H1 (cell line): ENCODE data around the gene FAM53B. TPM values are rescaled to one million over a fixed set of nuclear protein-coding genes. Genes with fewer than 3 reads are reported as not detected.

Experiments used
- CTCF ChIA-PET: fragments of 300-600 bp; sonication (Branson Sonifier 250); formaldehyde crosslinking; loops from one replicate; lab custom pipeline; 2021; ENCODE audit not compliant: partially characterized antibody; lab: Charles Lee
- POLR2A ChIA-PET: fragments of 300-600 bp; sonication (Branson Sonifier 250); formaldehyde crosslinking; loops from one replicate; lab custom pipeline; 2021; ENCODE audit warnings: inconsistent platforms; ENCODE audit not compliant: partially characterized antibody; lab: Charles Lee
- DNase-seq, 2 experiments: peaks; one replicate each; pipeline versions ENCODE4 v3.0.0 to v3.0.0-alpha.2; 2010 to 2022; ENCODE audit warnings: low spot score in 2 of 2, low read depth in 1 of 2, mixed read lengths in 1 of 2
- FAIRE-seq: peaks from 2 replicates; lab custom pipeline; 2011; peaks lifted over from hg19 to GRCh38; lab: Jason Lieb, UNC
- H2AFZ ChIP-seq: 2 replicates; pipeline ENCODE4 v1.8.1; 2012; ENCODE audit warnings: low read length, inconsistent platforms
- H2AK5ac ChIP-seq: 2 replicates; pipeline ENCODE4 v1.6.1; 2013; ENCODE audit warnings: low read depth, low read length
- H2BK120ac ChIP-seq: replicated peaks from 2 replicates; pipeline ENCODE3; 2013; ENCODE audit warnings: low read depth, low read length, inconsistent platforms
- H2BK12ac ChIP-seq: 2 replicates; pipeline ENCODE4 v1.6.1; 2013; ENCODE audit warnings: low read depth, low read length
- H2BK15ac ChIP-seq: 2 replicates; pipeline ENCODE4 v1.6.1; 2013; ENCODE audit warnings: low read length
- H2BK20ac ChIP-seq: 2 replicates; pipeline ENCODE4 v1.6.1; 2013; ENCODE audit warnings: low read length
- H2BK5ac ChIP-seq: 2 replicates; pipeline ENCODE4 v1.6.1; 2013; ENCODE audit warnings: low read depth, low read length
- H3K14ac ChIP-seq: 2 replicates; pipeline ENCODE4 v1.6.1; 2013; ENCODE audit warnings: inconsistent platforms; ENCODE audit not compliant: insufficient read length
- H3K18ac ChIP-seq: 2 replicates; pipeline ENCODE4 v1.6.1; 2013; ENCODE audit warnings: low read length; ENCODE audit errors: extremely low read depth
- H3K23ac ChIP-seq: 2 replicates; pipeline ENCODE4 v1.6.1; 2013; ENCODE audit warnings: inconsistent platforms; ENCODE audit not compliant: insufficient read length
- H3K23me2 ChIP-seq: 2 replicates; pipeline ENCODE4 v1.6.1; 2013; ENCODE audit warnings: low read depth, low read length
- H3K27ac ChIP-seq: 2 replicates; pipeline ENCODE4 v1.6.1; 2011; ENCODE audit warnings: low read depth, low read length, inconsistent platforms
- H3K27me3 ChIP-seq, 4 experiments: replicated peaks in 1 of 4; 1 replicate in 1 of 4; 2 replicates in 3 of 4; pipeline versions ENCODE4 v1.6.1 to v1.8.1; 2011 to 2013; ENCODE audit warnings: low read length in 3 of 4, mild to moderate bottlenecking in 3 of 4, inconsistent platforms in 2 of 4, mixed read lengths in 2 of 4, moderate library complexity in 1 of 4; ENCODE audit not compliant: control insufficient read depth in 3 of 4, insufficient read depth in 3 of 4; ENCODE audit errors: extremely low read depth in 1 of 4
- H3K36me3 ChIP-seq, 4 experiments: 2 replicates each; pipeline versions ENCODE4 v1.6.1 to v1.8.1; 2011 to 2013; ENCODE audit warnings: mild to moderate bottlenecking in 4 of 4, low read length in 3 of 4, moderate library complexity in 2 of 4, control low read depth in 1 of 4, inconsistent platforms in 1 of 4; ENCODE audit not compliant: insufficient read depth in 4 of 4, control insufficient read depth in 2 of 4
- H3K4ac ChIP-seq: replicated peaks from 2 replicates; pipeline ENCODE3; 2013; ENCODE audit warnings: low read length, low read depth, mixed read lengths, inconsistent platforms; ENCODE audit not compliant: insufficient read length
- H3K4me1 ChIP-seq, 4 experiments: replicated peaks in 1 of 4; 1 replicate in 1 of 4; 2 replicates in 3 of 4; pipeline versions ENCODE4 v1.6.1 to v1.8.1; 2011 to 2013; ENCODE audit warnings: low read length in 3 of 4, inconsistent platforms in 2 of 4, mixed read lengths in 1 of 4; ENCODE audit not compliant: insufficient read depth in 4 of 4, control insufficient read depth in 3 of 4
- H3K4me2 ChIP-seq, 2 experiments: 2 replicates each; pipeline versions ENCODE4 v1.6.1 to v1.8.1; 2011 to 2013; ENCODE audit warnings: low read depth in 2 of 2, low read length in 2 of 2, control low read depth in 1 of 2, inconsistent platforms in 1 of 2, mild to moderate bottlenecking in 1 of 2; ENCODE audit not compliant: insufficient read depth in 1 of 2
- H3K4me3 ChIP-seq, 4 experiments: fragments of 200-600, 300-600 bp in 1 of 4; sonication (generic), shearing (Covaris generic), sonication (Bioruptor Twin) in 1 of 4; 2 replicates each; pipeline versions ENCODE4 v1.5.1 to v1.8.1; 2011 to 2016; ENCODE audit warnings: low read length in 4 of 4, low read depth in 3 of 4, control low read depth in 2 of 4, inconsistent platforms in 2 of 4, mild to moderate bottlenecking in 2 of 4, mixed read lengths in 1 of 4, moderate library complexity in 1 of 4; ENCODE audit not compliant: insufficient read depth in 2 of 4; ENCODE audit errors: extremely low read depth in 1 of 4
- H3K56ac ChIP-seq: replicated peaks from 2 replicates; pipeline ENCODE3; 2013; ENCODE audit warnings: low read depth, mild to moderate bottlenecking, mixed read lengths, low read length, inconsistent platforms; ENCODE audit not compliant: insufficient read length
- H3K79me1 ChIP-seq: 2 replicates; pipeline ENCODE4 v1.6.1; 2013; ENCODE audit warnings: low read depth, low read length, control low read depth
- H3K79me2 ChIP-seq, 2 experiments: 2 replicates each; pipeline versions ENCODE4 v1.6.1 to v1.8.1; 2012 to 2013; ENCODE audit warnings: low read length in 2 of 2, mild to moderate bottlenecking in 2 of 2, inconsistent platforms in 1 of 2; ENCODE audit not compliant: insufficient read depth in 2 of 2, control insufficient read depth in 1 of 2
- H3K9ac ChIP-seq, 4 experiments: replicated peaks in 1 of 4; 1 replicate in 1 of 4; 2 replicates in 3 of 4; pipeline versions ENCODE4 v1.6.1 to v1.8.1; 2011 to 2013; ENCODE audit warnings: low read depth in 3 of 4, low read length in 3 of 4, control low read depth in 2 of 4, mild to moderate bottlenecking in 2 of 4, moderate library complexity in 2 of 4, inconsistent platforms in 1 of 4; ENCODE audit errors: extremely low read depth in 1 of 4
- H3K9me3 ChIP-seq, 2 experiments: 2 replicates each; pipeline versions ENCODE4 v1.6.1 to v1.8.1; 2012 to 2013; ENCODE audit warnings: mild to moderate bottlenecking in 2 of 2, moderate library complexity in 2 of 2, control low read depth in 1 of 2, inconsistent platforms in 1 of 2, low read depth in 1 of 2, low read length in 1 of 2, mixed read lengths in 1 of 2; ENCODE audit not compliant: insufficient read depth in 2 of 2
- H4K20me1 ChIP-seq, 2 experiments: replicated peaks in 1 of 2; 2 replicates each; pipeline versions ENCODE3 to v1.8.1; 2011 to 2013; ENCODE audit warnings: inconsistent platforms in 2 of 2, low read length in 2 of 2, mild to moderate bottlenecking in 1 of 2; ENCODE audit not compliant: insufficient read depth in 2 of 2, control insufficient read depth in 1 of 2
- H4K5ac ChIP-seq: 2 replicates; pipeline ENCODE4 v1.6.1; 2013; ENCODE audit warnings: low read length, low read depth, mixed read lengths, inconsistent platforms; ENCODE audit not compliant: insufficient read length
- H4K8ac ChIP-seq: 2 replicates; pipeline ENCODE4 v1.8.0; 2013; ENCODE audit warnings: mild to moderate bottlenecking, moderate library complexity, low read length, inconsistent platforms; ENCODE audit not compliant: insufficient read depth; ENCODE audit errors: extremely low read depth
- H4K91ac ChIP-seq: replicated peaks from 2 replicates; pipeline ENCODE3; 2013; ENCODE audit warnings: low read length, mixed read lengths, inconsistent platforms; ENCODE audit not compliant: insufficient read length
- E2F6 ChIP-seq: IDR thresholded peaks from 2 replicates; pipeline ENCODE4 v1.6.1; 2012; ENCODE audit warnings: inconsistent platforms
- EZH2 ChIP-seq: fragments of 200-600 bp; sonication (generic); IDR thresholded peaks from 2 replicates; pipeline ENCODE4 v1.7.1; 2012; ENCODE audit warnings: low read depth, mild to moderate bottlenecking, moderate library complexity, low read length, inconsistent platforms; ENCODE audit not compliant: severe bottlenecking
- NANOG ChIP-seq: IDR thresholded peaks from 2 replicates; pipeline ENCODE4 v1.6.1; 2011; ENCODE audit warnings: low read length, low read depth, mild to moderate bottlenecking, inconsistent platforms; ENCODE audit not compliant: insufficient read depth, poor library complexity, severe bottlenecking
- NRF1 ChIP-seq: IDR thresholded peaks from 2 replicates; pipeline ENCODE4 v1.6.1; 2011; ENCODE audit warnings: mild to moderate bottlenecking, low read depth, low read length, improper control_type of control experiment
- PHF8 ChIP-seq: fragments of 200-600 bp; sonication (generic); conservative IDR thresholded peaks from 2 replicates; pipeline ENCODE4 v1.7.1; 2012; ENCODE audit warnings: low read depth, mild to moderate bottlenecking, inconsistent platforms, low read length, moderate library complexity
- RFX5 ChIP-seq: IDR thresholded peaks from 2 replicates; pipeline ENCODE4 v1.6.1; 2011; ENCODE audit warnings: low read depth, low read length, improper control_type of control experiment, borderline replicate concordance
- TAF1 ChIP-seq: IDR thresholded peaks from 2 replicates; pipeline ENCODE4 v1.6.1; 2011; ENCODE audit warnings: mild to moderate bottlenecking, low read depth, low read length
- TCF12 ChIP-seq: IDR thresholded peaks from 2 replicates; pipeline ENCODE4 v1.6.1; 2011; ENCODE audit warnings: low read depth, mild to moderate bottlenecking, low read length
- WGBS, 2 experiments: shearing (Covaris generic) in 1 of 2; methylation state at CpG; one replicate each; pipeline versions ENCODE4 v1.1.6 to v1.1.7; 2013 to 2015; ENCODE audit warnings: low lambda C conversion rate in 2 of 2, mixed read lengths in 2 of 2, inconsistent platforms in 1 of 2, low coverage in 1 of 2, missing lambda C conversion rate in 1 of 2; ENCODE audit not compliant: insufficient replicate concordance in 2 of 2, insufficient coverage in 1 of 2, insufficient read length in 1 of 2; ENCODE audit errors: extremely low coverage in 1 of 2, missing lambda C conversion rate in 1 of 2; 5-methylcytosine and 5-hydroxymethylcytosine counted together
- polyA plus RNA-seq, 7 experiments: library from polyadenylated mRNA; depleted of rRNA in 3 of 7; stranded (reverse) in 5 of 7; unstranded in 2 of 7; fragments of >200 nt in 5 of 7; fragments of 200-250 nt in 2 of 7; gene quantifications; 1 replicate in 5 of 7; 2 replicates in 1 of 7; 4 replicates in 1 of 7; pipeline versions ENCODE4 v1.2.1 to v1.2.3, GENCODE V29; 2011 to 2013; ENCODE audit warnings: missing spikeins in 2 of 7, mixed read lengths in 2 of 7
- total RNA-seq: library from RNA; stranded (reverse); fragmentation: NEBNext Ultra II Directional; extraction: Animal tissue kit (Norgen Biotek cat#: 25700); gene quantifications from 2 replicates; pipeline ENCODE4 v1.2.1, GENCODE V29; 2021
- TF ChIP-seq, protein P1 (sequence below): IDR thresholded peaks from 2 replicates; pipeline ENCODE4 v1.6.1; 2012; ENCODE audit warnings: low read length, inconsistent platforms

FAM53B gene
- total and polyA plus RNA-seq, 2 of the 8 experiments (the other 6 are each of a cell fraction or from before 2014, with no cell fraction given) = 5.3 to 14.4 TPM

DNA sequence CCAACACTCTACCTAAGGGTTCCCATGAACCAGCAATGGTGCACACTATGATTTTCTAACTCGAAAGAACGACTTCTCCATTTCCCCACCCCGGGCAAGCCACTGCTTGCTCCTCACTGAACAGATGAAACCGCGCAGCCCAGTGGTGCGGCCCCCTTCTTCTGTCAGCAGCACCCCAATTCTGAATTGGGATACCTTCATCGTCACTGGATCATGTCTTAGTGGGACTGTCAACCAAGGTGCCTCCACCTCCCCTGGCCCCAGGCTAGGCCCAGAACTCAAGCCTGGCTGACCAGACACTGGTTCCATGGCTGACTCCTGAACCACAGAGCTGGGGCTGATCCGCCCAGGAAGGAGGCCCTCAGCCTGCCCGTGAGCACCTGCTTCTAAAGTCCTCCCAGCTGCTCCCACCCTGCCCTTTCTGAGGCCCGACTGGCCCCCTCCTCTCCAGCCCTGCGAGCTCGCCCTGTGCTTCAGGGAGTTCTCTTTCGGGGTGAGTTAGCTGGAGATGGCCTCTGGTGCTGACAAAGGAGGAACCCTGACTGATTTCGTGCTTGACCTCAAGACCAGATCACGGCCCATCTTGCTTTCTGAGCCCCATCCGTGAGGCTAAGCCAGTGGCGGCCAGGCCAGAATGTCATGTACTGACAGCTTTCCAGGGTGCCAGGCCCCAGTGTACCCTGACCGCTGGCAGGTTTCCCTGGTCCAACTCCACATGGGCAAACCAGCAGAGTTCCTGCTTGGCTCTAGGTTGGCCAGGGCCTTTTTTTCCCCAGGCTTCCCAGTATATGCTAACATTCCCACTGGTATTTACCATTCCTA lies 44.5 kb downstream of the FAM53B start:
- no peak overlapping the region for H3K23ac ChIP-seq
- H2BK120ac ChIP-seq = no peak overlapping the region
- ChIA-PET POLR2A (no interaction called here), CTCF (interaction anchor here (1.3 to 1.5 kb wide), 2 partner anchors 13 to 21 kb away, joined by 3 to 5 read pairs; no protein-coding TSS in a partner anchor)
- H4K5ac ChIP-seq = no peak overlapping the region
- no peak overlapping the region for H3K18ac ChIP-seq
- H3K23me2 ChIP-seq = no peaks in the 10 kb centered on the region
- H3K9ac ChIP-seq = no peak overlapping the region; a peak in 1 of 7 replicates
- no peak overlapping the region for H2BK15ac ChIP-seq
- H4K20me1 ChIP-seq = peaks cover 3 to 7% of the 10 kb centered on the region in 2 experiments
- H3K14ac ChIP-seq = no peak overlapping the region
- peaks cover 0 to 4% (median 1%) of the 10 kb centered on the region in 4 experiments; a peak in 3 of 7 replicates for H3K4me1 ChIP-seq
- H3K79me1 ChIP-seq = 0 out of 2 replicates have a peak, but pooled peaks cover 6% of the 10 kb centered on the region
- no peak overlapping the region for H3K4me2 ChIP-seq
- H4K91ac ChIP-seq = no peak overlapping the region
- H3K79me2 ChIP-seq = no peaks in the 10 kb centered on the region
- H2BK12ac ChIP-seq = no peak overlapping the region
- no peak overlapping the region for H2AK5ac ChIP-seq
- no peaks in the 10 kb centered on the region for H3K9me3 ChIP-seq
- H3K4me3 ChIP-seq = no peak overlapping the region
- H4K8ac ChIP-seq = no peak overlapping the region
- H3K4ac ChIP-seq = no peak overlapping the region
- H2AFZ ChIP-seq = no peak overlapping the region
- H3K27me3 ChIP-seq = no peaks in the 10 kb centered on the region
- no peak overlapping the region for H3K56ac ChIP-seq
- 94% methylated on average over 16 of the region's 18 CpGs; no CpG with 5 or more reads in 1 of the 2 experiments for WGBS, 2 experiments
- FAIRE-seq (no peak), DNase-seq (no peak)
- no peak overlapping the region for H2BK5ac ChIP-seq
- no peak overlapping the region for H3K27ac ChIP-seq
- H2BK20ac ChIP-seq = no peak overlapping the region
- H3K36me3 ChIP-seq = 0 out of 8 replicates have a peak, but pooled peaks cover 0 to 3% (median 0%) of the 10 kb centered on the region in 4 experiments
- no peak for TF ChIP-seq TAF1
- no peak for TF ChIP-seq RFX5
- no peak for TF ChIP-seq NANOG
- TF ChIP-seq, protein P1, sequence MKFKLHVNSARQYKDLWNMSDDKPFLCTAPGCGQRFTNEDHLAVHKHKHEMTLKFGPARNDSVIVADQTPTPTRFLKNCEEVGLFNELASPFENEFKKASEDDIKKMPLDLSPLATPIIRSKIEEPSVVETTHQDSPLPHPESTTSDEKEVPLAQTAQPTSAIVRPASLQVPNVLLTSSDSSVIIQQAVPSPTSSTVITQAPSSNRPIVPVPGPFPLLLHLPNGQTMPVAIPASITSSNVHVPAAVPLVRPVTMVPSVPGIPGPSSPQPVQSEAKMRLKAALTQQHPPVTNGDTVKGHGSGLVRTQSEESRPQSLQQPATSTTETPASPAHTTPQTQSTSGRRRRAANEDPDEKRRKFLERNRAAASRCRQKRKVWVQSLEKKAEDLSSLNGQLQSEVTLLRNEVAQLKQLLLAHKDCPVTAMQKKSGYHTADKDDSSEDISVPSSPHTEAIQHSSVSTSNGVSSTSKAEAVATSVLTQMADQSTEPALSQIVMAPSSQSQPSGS = no peak
- TF ChIP-seq NRF1 = no peak
- no peak for TF ChIP-seq PHF8
- no peak for TF ChIP-seq TCF12
- TF ChIP-seq EZH2 = no peak
- no peak for TF ChIP-seq E2F6
